VCaP (cell line): ENCODE data around the gene FLOT1.

ENCODE experiments used
- H3K27ac ChIP-seq: fragments of 450-650 bp; 2 replicates; pipeline ENCODE4 v1.5.1; 2017
- CTCF ChIP-seq: fragments of 450-650 bp; conservative IDR thresholded peaks from 2 replicates; pipeline ENCODE4 v1.5.1; 2017; ENCODE audit warnings: mild to moderate bottlenecking, moderate library complexity

FLOT1 gene

GRCh38 chr6:30721198-30722024, 21.1 kb downstream of the FLOT1 start:
- peak; percentile 55 for TF ChIP-seq CTCF
- H3K27ac ChIP-seq = peak overlapping the region; percentile 89

GRCh38 chr6:30720738-30721197, 21.7 kb downstream of the FLOT1 start:
- no peak for TF ChIP-seq CTCF
- peak overlapping the region; percentile 89 for H3K27ac ChIP-seq

- H3K27ac ChIP-seq = peak within 1 kb of the TSS; percentile 89
- TF ChIP-seq CTCF = no peak
These were observed 22.4 kb downstream of the FLOT1 start, which contains the start of gene TUBB for GRCh38 chr6:30719791-30720737. TSS of gene TUBB (plus strand) at chr6:30720352. CDS start at chr6:30720507, 155 bp downstream.

GRCh38 chr6:30719356-30719755, 23.1 kb downstream of the FLOT1 start:
- H3K27ac ChIP-seq = peak overlapping the region; percentile 89
- TF ChIP-seq CTCF = no peak

- H3K27ac ChIP-seq = peak overlapping the region; percentile 89
These were observed 24.4 kb downstream of the FLOT1 start for GRCh38 chr6:30717845-30718720.

- TF ChIP-seq CTCF = no peak; the same call in 1 of the 2 replicates
- H3K27ac ChIP-seq = peak within 1 kb of the TSS; percentile 89
These were observed 25.2 kb downstream of the FLOT1 start, which contains the start of gene MDC1 for GRCh38 chr6:30717129-30717844. TSS of gene MDC1 (minus strand) at chr6:30717281. CDS start at chr6:30715175, 2,106 bp downstream.

- TF ChIP-seq CTCF = no peak
- H3K27ac ChIP-seq = peak overlapping the region; percentile 89
These were observed 25.7 kb downstream of the FLOT1 start for GRCh38 chr6:30716879-30717128.
